CD4-positive, alpha-beta T cell treated with Interleukin-4 for 4 hours (primary cell): ENCODE results near the gene LAMA3.

Source experiments
- DNase-seq: peaks from one replicate; pipeline ENCODE4 v3.0.0-alpha.2; 2020

LAMA3 gene

GRCh38 chr18:23977719-23978483, 288.6 kb downstream of the LAMA3 start:
- no peak for DNase-seq

- no peak for DNase-seq
Measured at GRCh38 chr18:23981369-23981980, 292.2 kb downstream of the LAMA3 start.

DNA sequence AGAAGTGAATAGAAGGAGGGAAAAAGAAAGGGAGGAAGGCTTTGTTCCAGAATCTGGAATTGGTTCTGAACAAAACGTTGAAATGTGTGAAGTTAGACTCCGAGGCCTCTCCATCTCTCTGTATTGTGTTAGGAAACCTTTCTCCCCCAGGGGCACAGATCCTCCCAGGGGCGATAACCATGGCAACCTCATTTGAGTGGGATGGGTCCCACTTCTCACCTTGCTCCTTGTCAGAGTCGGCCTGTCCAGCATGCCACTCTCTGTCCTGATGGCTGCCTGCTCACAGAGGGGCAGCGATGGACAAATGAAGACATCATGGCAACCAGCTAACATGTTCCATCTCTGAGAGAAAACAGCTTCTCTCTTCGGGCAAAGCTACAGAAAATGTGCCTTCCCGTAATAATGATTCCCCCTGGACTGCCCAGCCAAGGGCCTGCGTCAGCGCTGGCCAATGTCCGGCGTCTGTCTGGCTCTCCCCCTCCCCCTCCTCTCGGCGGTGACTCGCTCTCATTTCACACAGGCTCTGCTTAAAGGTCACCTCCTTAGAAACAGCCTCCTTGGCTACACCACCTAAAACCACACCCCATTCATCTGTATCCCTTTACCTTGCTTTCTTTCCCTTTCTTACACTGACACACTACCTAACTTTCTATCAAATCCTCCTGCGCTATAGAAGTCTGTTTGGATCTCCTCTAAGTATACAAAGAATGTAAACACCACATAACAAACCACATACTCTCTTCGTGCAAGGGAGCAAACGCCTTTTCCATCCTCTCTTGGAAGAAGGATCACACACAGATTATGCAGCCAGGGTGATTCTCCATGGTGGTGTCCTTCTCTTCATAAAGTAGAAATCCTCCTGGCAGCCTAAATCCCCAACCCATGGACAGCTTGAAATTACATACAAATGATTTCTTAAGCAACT, 293.2 kb downstream of the LAMA3 start:
- DNase-seq, result no peak

GRCh38 chr18:23983112-23983511, 293.9 kb downstream of the LAMA3 start:
- no peak for DNase-seq

DNA sequence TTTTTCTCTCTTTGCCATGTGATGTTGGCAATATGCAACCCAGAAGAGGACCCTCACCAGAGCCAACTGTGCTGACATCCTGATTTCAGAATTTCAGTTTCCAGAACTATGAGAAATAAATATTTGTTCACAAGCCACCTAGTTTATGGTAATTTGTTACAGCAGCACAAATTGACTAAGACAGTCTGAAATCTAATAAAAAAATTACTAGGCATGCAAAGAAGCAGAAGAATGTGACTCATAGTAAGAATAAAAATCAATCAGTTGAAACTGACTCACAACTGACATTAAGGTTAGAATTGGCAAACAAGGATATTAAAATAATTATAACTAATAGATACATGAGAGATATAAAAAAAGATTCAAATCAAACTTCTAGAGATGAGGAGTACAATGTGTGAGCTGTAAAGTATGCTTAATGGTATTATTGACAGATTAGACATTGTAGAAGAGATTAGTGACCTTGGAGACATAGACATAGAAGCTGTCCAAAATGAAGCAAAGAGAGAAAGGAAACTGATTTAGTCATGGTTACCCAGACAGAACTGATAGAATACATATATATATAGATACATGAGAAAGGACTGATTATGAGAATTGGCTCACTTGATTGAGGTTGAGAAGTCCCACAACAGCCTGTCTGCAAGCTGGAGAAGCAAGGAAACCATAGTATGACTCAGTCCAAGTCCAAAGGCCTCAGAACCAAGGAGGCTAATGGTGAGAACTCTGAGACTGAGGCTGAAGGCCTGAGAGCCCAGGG, 297.5 kb downstream of the LAMA3 start:
- no peak for DNase-seq

- no peak for DNase-seq
Measured at GRCh38 chr18:23990474-23991410, 301.5 kb downstream of the LAMA3 start.

- peak; percentile 85 for DNase-seq
Measured at GRCh38 chr18:23992089-23992940, 303.1 kb downstream of the LAMA3 start.

DNA sequence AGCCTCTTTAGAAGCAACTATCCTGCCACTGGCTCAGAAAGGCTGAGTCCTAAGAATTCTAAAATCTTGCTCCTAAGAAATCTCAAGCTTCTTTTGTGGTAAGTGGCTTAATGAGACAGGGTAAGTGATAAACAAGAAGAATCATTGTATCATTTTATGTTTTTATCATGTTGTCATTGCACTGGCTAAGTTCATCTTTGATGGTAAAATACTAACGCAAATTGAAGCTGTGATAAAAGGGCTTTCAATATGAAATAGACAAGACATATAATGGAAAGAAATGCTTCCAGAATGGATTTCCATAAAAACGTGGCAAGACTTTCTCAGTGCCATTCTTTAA, 303.7 kb downstream of the LAMA3 start:
- no peak for DNase-seq

GRCh38 chr18:23994361-23994902, 305.2 kb downstream of the LAMA3 start:
- peak; percentile 77 for DNase-seq

DNA sequence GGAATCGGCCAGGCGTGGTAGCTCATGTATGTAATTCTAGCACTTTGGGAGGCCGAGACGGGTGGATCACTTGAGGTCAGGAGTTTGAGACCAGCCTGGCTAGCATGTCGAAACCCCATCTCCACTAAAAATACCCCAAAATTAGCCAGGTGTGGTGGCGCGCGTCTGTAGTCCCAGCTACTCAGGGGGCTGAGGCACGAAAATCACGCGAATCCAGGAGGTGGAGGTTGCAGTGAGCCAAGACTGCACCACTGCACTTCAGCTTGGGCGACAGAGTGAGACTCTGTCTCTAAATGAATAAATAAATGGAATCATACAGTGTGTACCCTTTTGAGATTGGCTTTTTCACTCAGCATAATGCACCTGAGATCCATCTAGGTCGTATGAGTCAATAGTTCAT, 305.9 kb downstream of the LAMA3 start:
- DNase-seq, result no peak

- DNase-seq, result no peak
Measured at GRCh38 chr18:23998018-23998417, 308.8 kb downstream of the LAMA3 start.

DNA sequence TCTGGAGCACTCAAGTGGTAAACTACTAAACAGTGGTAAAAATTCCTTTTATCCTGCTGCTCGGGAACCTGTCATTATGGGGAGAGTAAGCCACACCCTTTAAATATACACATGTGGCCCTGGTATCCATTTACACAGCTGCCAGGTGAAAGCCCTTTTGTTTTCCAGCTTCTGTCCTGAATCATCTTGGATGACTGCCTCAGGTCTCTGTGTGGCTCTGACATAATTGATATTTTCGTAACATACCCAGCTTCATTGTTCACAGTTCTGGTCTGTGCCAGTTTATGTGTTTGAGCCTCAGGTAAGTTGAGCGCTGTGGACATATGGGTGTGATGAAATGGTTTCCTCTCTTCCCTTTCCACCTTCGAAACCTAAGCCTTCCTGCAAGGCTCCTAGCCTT, 309.6 kb downstream of the LAMA3 start:
- DNase-seq, result no peak

GRCh38 chr18:24000613-24001490, 311.6 kb downstream of the LAMA3 start:
- peak; percentile 41 for DNase-seq

DNA sequence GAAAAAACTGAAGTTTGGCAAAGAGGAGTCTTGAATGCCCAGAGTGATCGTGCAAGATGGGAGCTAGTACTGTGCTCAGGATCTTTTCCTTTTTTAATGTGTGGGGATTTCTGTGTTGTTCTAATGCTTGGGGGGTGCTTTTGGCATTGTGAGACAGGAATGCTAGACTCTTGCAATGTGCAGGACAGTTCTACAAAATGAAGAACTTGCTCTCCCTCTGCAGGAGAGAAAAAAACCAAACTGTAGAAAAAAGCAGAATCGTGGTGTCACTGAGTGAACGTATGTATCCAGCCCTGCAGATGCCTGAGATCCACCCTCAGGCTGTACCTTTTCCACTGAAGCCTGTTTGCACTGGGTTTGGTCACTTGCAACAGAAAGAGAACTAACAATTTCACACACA, 313.2 kb downstream of the LAMA3 start:
- DNase-seq, result peak; percentile 39

GRCh38 chr18:24003288-24003687, 314.0 kb downstream of the LAMA3 start:
- DNase-seq, result no peak

GRCh38 chr18:24003903-24004640, 314.8 kb downstream of the LAMA3 start:
- DNase-seq, result no peak
